Erythroblast (primary cell): ENCODE measurements around the gene THSD4.

Experiments
- GATA1 ChIP-seq: IDR thresholded peaks from 2 replicates; pipeline ENCODE4 v1.6.1; 2011; ENCODE audit warnings: low read depth, mild to moderate bottlenecking, control low read depth, low read length, moderate library complexity
- POLR2A ChIP-seq: IDR thresholded peaks from 2 replicates; pipeline ENCODE4 v1.6.1; 2011; ENCODE audit warnings: mild to moderate bottlenecking, low read length

GRCh38 chr15:71634820-71635560 lies 519.7 kb downstream of the THSD4 start:
- TF ChIP-seq POLR2A (no peak), GATA1 (no peak)
